GM23248 (cell line): ENCODE measurements around the gene CHORDC1.

ENCODE experiments used
- EZH2 ChIP-seq: fragments of 200-600 bp; sonication (generic); IDR thresholded peaks from 2 replicates; pipeline ENCODE4 v1.6.1; 2018; ENCODE audit warnings: antibody characterized with exemption, mild to moderate bottlenecking; ENCODE audit not compliant: insufficient read depth, poor library complexity, severe bottlenecking
- EZH2phosphoT487 ChIP-seq: fragments of 200-600 bp; sonication (generic); IDR thresholded peaks from 2 replicates; pipeline ENCODE4 v1.6.1; 2018; ENCODE audit warnings: antibody characterized with exemption, moderate library complexity, mild to moderate bottlenecking, low read depth; ENCODE audit not compliant: insufficient read depth

DNA sequence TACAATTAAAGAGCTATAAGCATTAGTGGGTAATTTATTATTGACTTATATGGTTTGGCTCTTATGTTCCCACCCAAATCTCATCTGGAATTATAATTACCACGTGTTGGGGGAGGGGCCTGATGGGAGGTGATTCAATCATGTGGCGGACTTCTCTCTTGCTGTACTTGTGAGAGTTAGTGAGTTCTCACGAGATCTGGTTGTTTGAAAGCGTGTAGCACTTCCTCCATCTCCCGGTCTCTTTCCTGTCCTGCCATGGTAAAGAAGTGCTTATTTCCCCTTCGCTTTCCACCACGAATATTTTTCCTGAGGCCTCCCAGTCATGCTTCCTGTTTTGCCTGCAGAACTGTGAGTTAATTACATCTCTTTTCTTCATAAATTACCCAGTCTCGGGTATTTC lies 28.1 kb upstream of the CHORDC1 start:
- TF ChIP-seq EZH2 (no peak), EZH2phosphoT487 (no peak)
